Neural progenitor cell (in vitro differentiated cells): Measurements from ENCODE around the gene GALR2. TPM values are rescaled to one million over a fixed set of nuclear protein-coding genes. Genes with fewer than 3 reads are reported as not detected.

Experiments
- DNase-seq: peaks from one replicate; pipeline ENCODE4 v3.0.0-alpha.2; 2016; ENCODE audit warnings: low spot score
- H2AFZ ChIP-seq: fragments of 200-600 bp; sonication (generic); replicated peaks from 2 replicates; pipeline ENCODE4 v1.6.1; 2016; ENCODE audit warnings: antibody characterized with exemption
- H3F3A ChIP-seq: fragments of 200-600 bp; sonication (generic); 2 replicates; pipeline ENCODE4 v1.6.1; 2016; ENCODE audit warnings: antibody characterized with exemption, low read depth
- H3K27ac ChIP-seq: fragments of 200-600 bp; sonication (generic); 2 replicates; pipeline ENCODE4 v1.5.1; 2016; ENCODE audit warnings: mild to moderate bottlenecking
- H3K27me3 ChIP-seq: fragments of 200-600 bp; sonication (generic); 2 replicates; pipeline ENCODE4 v1.6.1; 2016; ENCODE audit warnings: mild to moderate bottlenecking, moderate library complexity
- H3K36me3 ChIP-seq: fragments of 200-600 bp; sonication (generic); 2 replicates; pipeline ENCODE4 v1.5.1; 2016
- H3K4me1 ChIP-seq: fragments of 200-600 bp; sonication (generic); 2 replicates; pipeline ENCODE4 v1.6.1; 2016; ENCODE audit warnings: mixed run types
- H3K4me2 ChIP-seq: fragments of 200-600 bp; sonication (generic); 2 replicates; pipeline ENCODE4 v1.6.1; 2016
- H3K4me3 ChIP-seq: fragments of 200-600 bp; sonication (generic); 2 replicates; pipeline ENCODE4 v1.5.1; 2016
- H3K79me2 ChIP-seq: fragments of 200-600 bp; sonication (generic); 2 replicates; pipeline ENCODE4 v1.6.1; 2016; ENCODE audit warnings: low read depth
- H3K9ac ChIP-seq: fragments of 200-600 bp; sonication (generic); 2 replicates; pipeline ENCODE4 v1.6.1; 2016
- H3K9me3 ChIP-seq: fragments of 200-600 bp; sonication (generic); 2 replicates; pipeline ENCODE4 v1.5.1; 2016; ENCODE audit warnings: low read depth
- H4K20me1 ChIP-seq: fragments of 200-600 bp; sonication (generic); 2 replicates; pipeline ENCODE4 v1.6.1; 2016; ENCODE audit warnings: low read depth
- H3K27ac Mint-ChIP-seq: 3 replicates; pipeline ENCODE4 v1.8.0; 2021; ENCODE audit warnings: mixed read lengths
- H3K27me3 Mint-ChIP-seq: 2 replicates; pipeline ENCODE4 v1.8.0; 2022; ENCODE audit warnings: low read depth, mild to moderate bottlenecking, inconsistent platforms, moderate library complexity, mixed read lengths; ENCODE audit not compliant: insufficient read depth
- H3K36me3 Mint-ChIP-seq: 3 replicates; pipeline ENCODE4 v1.8.0; 2021; ENCODE audit warnings: mixed read lengths
- H3K4me1 Mint-ChIP-seq: 3 replicates; pipeline ENCODE4 v1.8.0; 2021; ENCODE audit warnings: mixed read lengths
- H3K4me3 Mint-ChIP-seq: 3 replicates; pipeline ENCODE4 v1.8.0; 2021; ENCODE audit warnings: mild to moderate bottlenecking, moderate library complexity, mixed read lengths
- H3K9me3 Mint-ChIP-seq: 3 replicates; pipeline ENCODE4 v1.8.0; 2020; ENCODE audit warnings: mixed read lengths
- EZH2 ChIP-seq: fragments of 200-600 bp; sonication (generic); IDR thresholded peaks from 2 replicates; pipeline ENCODE4 v1.6.1; 2017; ENCODE audit warnings: antibody characterized with exemption, mild to moderate bottlenecking, moderate library complexity
- EZH2phosphoT487 ChIP-seq: fragments of 200-600 bp; sonication (generic); IDR thresholded peaks from 2 replicates; pipeline ENCODE4 v1.6.1; 2017; ENCODE audit warnings: antibody characterized with exemption
- total RNA-seq: library from RNA; depleted of rRNA; stranded (reverse); fragments of >200 nt; gene quantifications from 2 replicates; pipeline ENCODE4 v1.2.3, GENCODE V29; 2015; ENCODE audit warnings: low replicate concordance
- TF ChIP-seq, protein P1 (sequence below): fragments of 200-600 bp; sonication (generic); IDR thresholded peaks from 2 replicates; pipeline ENCODE4 v1.5.1; 2017; ENCODE audit warnings: antibody characterized with exemption, mild to moderate bottlenecking

The GALR2 gene
- total RNA-seq, 1 donor from 2014 or later = not detected

DNA sequence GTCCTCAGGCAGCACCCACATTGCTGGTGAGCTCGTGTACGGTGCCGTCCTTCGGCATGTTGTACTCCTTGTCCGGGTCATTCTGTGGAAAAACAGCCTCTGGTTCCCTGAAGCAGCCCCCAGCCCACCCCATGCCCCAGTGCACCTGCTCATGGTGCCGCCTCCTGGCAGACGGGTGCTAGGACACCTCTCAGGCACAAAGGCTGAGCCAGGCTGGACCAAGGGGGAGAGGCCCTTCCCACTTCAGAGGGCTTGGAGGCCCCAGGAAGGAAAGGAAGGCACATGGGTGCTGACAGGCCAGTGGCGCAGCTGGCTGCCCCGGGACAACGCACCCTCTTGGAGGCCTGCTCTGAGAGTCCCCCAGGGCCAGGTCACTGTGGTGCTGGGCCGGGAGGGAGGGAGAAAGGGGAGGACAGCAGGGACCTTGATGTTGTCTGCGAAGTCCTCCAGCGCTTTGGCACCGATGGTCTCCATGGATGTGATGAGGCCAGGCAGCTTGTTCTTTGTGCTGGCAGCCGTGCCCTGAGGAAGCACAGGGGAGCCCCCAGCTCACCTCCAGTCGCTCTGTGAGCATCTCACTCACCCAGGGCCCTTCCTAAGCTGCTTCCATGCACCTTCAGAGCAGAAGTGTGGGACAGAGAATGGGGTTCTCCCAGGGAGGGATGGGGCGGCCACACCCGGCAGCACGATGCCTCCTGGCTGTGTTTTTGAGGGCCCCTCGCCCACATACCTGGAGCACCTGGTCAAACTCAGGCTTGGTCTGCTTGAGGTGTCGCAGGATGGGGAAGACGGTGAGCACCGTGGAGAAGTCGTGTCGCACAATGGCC, 13.7 kb downstream of the GALR2 start:
- Histone ChIP-seq H3K9me3 (no peaks in the 10 kb centered on the region), H3F3A (no peaks in the 10 kb centered on the region), H3K4me1 (no peaks in the 10 kb centered on the region), H3K27me3 (no peaks in the 10 kb centered on the region), H3K27ac (no peak overlapping the region), H3K4me3 (no peak overlapping the region), H4K20me1 (no peaks in the 10 kb centered on the region), H3K4me2 (no peak overlapping the region), H2AFZ (no peak overlapping the region), H3K9ac (no peak overlapping the region), H3K36me3 (no peaks in the 10 kb centered on the region), H3K79me2 (no peaks in the 10 kb centered on the region)
- Mint-ChIP-seq H3K27ac (no peak overlapping the region), H3K27me3 (peaks cover 5% of the 10 kb centered on the region), H3K4me1 (no peaks in the 10 kb centered on the region), H3K4me3 (no peak overlapping the region), H3K36me3 (peaks cover 14% of the 10 kb centered on the region), H3K9me3 (no peaks in the 10 kb centered on the region)
- peak; percentile 47 for DNase-seq
- TF ChIP-seq, protein P1, sequence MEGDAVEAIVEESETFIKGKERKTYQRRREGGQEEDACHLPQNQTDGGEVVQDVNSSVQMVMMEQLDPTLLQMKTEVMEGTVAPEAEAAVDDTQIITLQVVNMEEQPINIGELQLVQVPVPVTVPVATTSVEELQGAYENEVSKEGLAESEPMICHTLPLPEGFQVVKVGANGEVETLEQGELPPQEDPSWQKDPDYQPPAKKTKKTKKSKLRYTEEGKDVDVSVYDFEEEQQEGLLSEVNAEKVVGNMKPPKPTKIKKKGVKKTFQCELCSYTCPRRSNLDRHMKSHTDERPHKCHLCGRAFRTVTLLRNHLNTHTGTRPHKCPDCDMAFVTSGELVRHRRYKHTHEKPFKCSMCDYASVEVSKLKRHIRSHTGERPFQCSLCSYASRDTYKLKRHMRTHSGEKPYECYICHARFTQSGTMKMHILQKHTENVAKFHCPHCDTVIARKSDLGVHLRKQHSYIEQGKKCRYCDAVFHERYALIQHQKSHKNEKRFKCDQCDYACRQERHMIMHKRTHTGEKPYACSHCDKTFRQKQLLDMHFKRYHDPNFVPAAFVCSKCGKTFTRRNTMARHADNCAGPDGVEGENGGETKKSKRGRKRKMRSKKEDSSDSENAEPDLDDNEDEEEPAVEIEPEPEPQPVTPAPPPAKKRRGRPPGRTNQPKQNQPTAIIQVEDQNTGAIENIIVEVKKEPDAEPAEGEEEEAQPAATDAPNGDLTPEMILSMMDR = peak; percentile 29
- no peak for TF ChIP-seq EZH2
- TF ChIP-seq EZH2phosphoT487 = no peak

DNA sequence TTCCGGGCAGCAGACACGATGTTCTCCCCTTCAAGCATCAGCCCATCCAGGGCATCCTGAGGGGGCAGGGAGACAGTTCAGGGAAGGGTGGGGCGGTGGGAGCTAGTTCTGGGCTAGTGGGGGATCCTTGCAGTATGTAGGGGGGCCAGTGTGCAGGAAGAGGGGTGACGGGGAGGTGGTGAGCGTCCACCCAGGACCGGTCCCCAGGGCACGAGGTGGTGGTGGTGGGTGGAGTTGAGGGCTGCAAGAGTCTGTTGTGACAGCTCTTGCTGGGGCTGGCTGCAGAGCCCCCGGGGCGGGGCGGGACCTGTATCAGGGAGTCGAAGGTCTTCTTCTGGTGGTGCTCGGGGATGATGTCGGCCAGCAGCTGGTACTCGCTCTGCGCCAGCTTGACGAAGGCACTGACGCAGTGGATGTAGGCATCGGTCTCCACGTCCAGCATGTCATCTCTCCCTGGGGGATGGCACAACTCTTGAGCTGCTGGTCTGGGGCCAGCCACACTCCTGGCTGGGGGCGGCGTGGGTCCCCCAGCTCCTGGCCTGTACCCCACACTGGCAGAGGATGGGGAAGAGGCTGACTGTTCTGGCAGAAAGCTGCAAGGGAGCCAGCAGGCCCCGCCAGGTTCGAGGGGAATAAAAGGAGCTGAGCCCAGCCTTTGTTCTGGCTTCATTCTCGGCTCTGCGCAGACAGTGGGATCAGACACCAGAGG, 14.4 kb downstream of the GALR2 start:
- no peaks in the 10 kb centered on the region for H3K9me3 ChIP-seq
- no peak overlapping the region for H3K9ac ChIP-seq
- H3K79me2 ChIP-seq = no peaks in the 10 kb centered on the region
- H3K27me3 ChIP-seq = no peaks in the 10 kb centered on the region
- H3K27ac ChIP-seq = no peak overlapping the region
- no peak for DNase-seq
- Mint-ChIP-seq H3K36me3 (peaks cover 14% of the 10 kb centered on the region), H3K9me3 (no peaks in the 10 kb centered on the region), H3K27me3 (peaks cover 4% of the 10 kb centered on the region), H3K4me3 (peak overlapping the region; percentile 58), H3K27ac (no peak overlapping the region), H3K4me1 (no peaks in the 10 kb centered on the region)
- no peak overlapping the region for H3K4me3 ChIP-seq
- no peaks in the 10 kb centered on the region for H4K20me1 ChIP-seq
- H3K36me3 ChIP-seq = no peaks in the 10 kb centered on the region
- no peak overlapping the region for H2AFZ ChIP-seq
- no peak for TF ChIP-seq EZH2
- TF ChIP-seq, protein P1 = no peak
- no peaks in the 10 kb centered on the region for H3F3A ChIP-seq
- H3K4me1 ChIP-seq = no peaks in the 10 kb centered on the region
- no peak overlapping the region for H3K4me2 ChIP-seq

DNA sequence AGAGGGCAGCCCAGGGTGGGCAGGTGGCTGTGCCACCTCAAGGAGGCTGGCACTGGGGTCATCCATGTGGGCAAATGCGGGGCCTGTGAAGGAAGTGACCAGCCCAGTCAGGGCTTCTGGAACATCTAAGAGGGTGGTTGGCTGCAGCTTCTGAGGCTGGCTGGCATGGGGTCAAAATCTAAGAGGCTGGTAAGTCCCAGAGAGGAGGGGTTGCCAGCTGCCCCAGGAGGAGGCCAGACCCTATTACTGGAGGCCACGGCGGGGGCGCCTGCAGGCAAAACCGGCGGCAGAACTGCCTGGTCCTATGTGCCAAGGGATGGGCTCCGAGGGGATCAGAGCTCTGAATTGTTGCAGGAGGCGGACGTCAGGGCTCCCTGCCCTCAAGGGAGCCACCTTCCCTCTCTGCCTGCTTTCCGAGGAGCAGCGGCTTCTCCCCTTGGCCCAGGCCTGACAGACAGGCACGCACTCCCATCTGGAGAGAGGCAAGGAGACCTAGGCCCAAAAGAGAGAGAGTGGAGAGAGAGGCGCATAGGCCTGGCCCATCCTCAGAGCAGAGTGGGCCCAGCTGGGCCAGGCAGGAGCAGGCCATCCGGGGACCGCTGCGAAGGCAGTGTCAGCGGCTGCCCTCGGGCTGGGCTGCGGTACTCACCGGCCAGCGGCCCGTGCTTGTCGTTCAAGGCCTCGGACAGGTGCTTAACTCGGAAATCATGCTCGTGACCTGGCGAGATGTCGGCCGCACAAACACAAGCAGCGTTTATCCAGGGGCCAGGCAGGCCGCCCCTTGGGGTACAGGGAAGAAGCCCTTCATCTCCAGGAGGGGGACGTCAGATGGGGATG, 15.3 kb downstream of the GALR2 start:
- no peak for DNase-seq

More for the DNA sequence above, 15.3 kb downstream of the GALR2 start:
- Histone ChIP-seq H3F3A (no peaks in the 10 kb centered on the region), H3K4me1 (no peaks in the 10 kb centered on the region), H3K9ac (no peak overlapping the region), H3K27me3 (no peaks in the 10 kb centered on the region), H3K79me2 (no peaks in the 10 kb centered on the region), H3K9me3 (no peaks in the 10 kb centered on the region), H2AFZ (no peak overlapping the region), H3K36me3 (no peaks in the 10 kb centered on the region), H4K20me1 (no peaks in the 10 kb centered on the region), H3K4me2 (no peak overlapping the region), H3K27ac (no peak overlapping the region), H3K4me3 (no peak overlapping the region)
- no peaks in the 10 kb centered on the region for H3K9me3 Mint-ChIP-seq
- H3K36me3 Mint-ChIP-seq = peaks cover 14% of the 10 kb centered on the region
- H3K4me3 Mint-ChIP-seq = peak overlapping the region; percentile 55
- no peaks in the 10 kb centered on the region for H3K4me1 Mint-ChIP-seq
- no peak overlapping the region for H3K27ac Mint-ChIP-seq
- peaks cover 2% of the 10 kb centered on the region for H3K27me3 Mint-ChIP-seq
- TF ChIP-seq EZH2 = no peak
- no peak for TF ChIP-seq EZH2phosphoT487
- TF ChIP-seq, protein P1 = no peak
